Epidermal melanocyte (primary cell): ENCODE measurements around the gene OR2L13.
"Not testable (repeated sequence)": the region's sequence is repeated elsewhere in the genome, so short reads cannot be mapped to it uniquely, and the experiment has no call there.

Experiments
- DNase-seq: peaks from one replicate; pipeline ENCODE4 v3.0.0; 2011; ENCODE audit warnings: low spot score; ENCODE audit not compliant: insufficient read length

The OR2L13 gene

GRCh38 chr1:248094884-248095283 is at the start of gene OR2L13:
Gene OR2L13, plus strand, starts transcription at chr1:248095184. Its CDS starts 4,192 bp downstream, at chr1:248099376.
- no peak for DNase-seq

- DNase-seq = no peak
Measured at GRCh38 chr1:248045209-248045608, 49.8 kb upstream of the OR2L13 start.

- no peak for DNase-seq
Measured at GRCh38 chr1:248046536-248046935, 48.4 kb upstream of the OR2L13 start, which contains the start of gene OR2L3. Gene OR2L3, plus strand, starts transcription at chr1:248046836. Its CDS starts 13,846 bp downstream, at chr1:248060682.

GRCh38 chr1:248047008-248047407 is 48.0 kb upstream of the OR2L13 start:
- DNase-seq = no peak

GRCh38 chr1:248054671-248055070 is 40.3 kb upstream of the OR2L13 start:
- no peak for DNase-seq

GRCh38 chr1:248055261-248055660 is 39.7 kb upstream of the OR2L13 start:
- DNase-seq = no peak

- no peak for DNase-seq
Measured at GRCh38 chr1:248065071-248065470, 29.9 kb upstream of the OR2L13 start.

GRCh38 chr1:248065604-248066003 is 29.4 kb upstream of the OR2L13 start:
- no peak for DNase-seq

GRCh38 chr1:248083864-248084263 is 11.1 kb upstream of the OR2L13 start:
- not testable (repeated sequence) for DNase-seq

- no peak for DNase-seq
Measured at GRCh38 chr1:248098529-248098928, 3.5 kb downstream of the OR2L13 start.

- no peak for DNase-seq
Measured at GRCh38 chr1:248102847-248103246, 7.9 kb downstream of the OR2L13 start.

GRCh38 chr1:248111157-248111556 is 16.2 kb downstream of the OR2L13 start:
- no peak for DNase-seq

GRCh38 chr1:248114890-248115289 is 19.9 kb downstream of the OR2L13 start:
- DNase-seq = no peak

GRCh38 chr1:248127653-248128052 is 32.7 kb downstream of the OR2L13 start:
- no peak for DNase-seq

- no peak for DNase-seq
Measured at GRCh38 chr1:248136811-248137210, 41.8 kb downstream of the OR2L13 start.

- no peak for DNase-seq
Measured at GRCh38 chr1:248140846-248141245, 45.9 kb downstream of the OR2L13 start.

- no peak for DNase-seq
Measured at GRCh38 chr1:248143311-248143710, 48.3 kb downstream of the OR2L13 start.

GRCh38 chr1:248144513-248145198 is 49.7 kb downstream of the OR2L13 start, which contains the start of gene OR2M5:
Gene OR2M5, plus strand, starts transcription at chr1:248145148. Its CDS starts 0 bp downstream, at chr1:248145148.
- no peak for DNase-seq
